H1 (cell line): ENCODE results near the gene MAVS. TPM values are rescaled to one million over a fixed set of nuclear protein-coding genes. Genes with fewer than 3 reads are reported as not detected.

ENCODE experiments used
- CTCF ChIA-PET: fragments of 300-600 bp; sonication (Branson Sonifier 250); formaldehyde crosslinking; loops from one replicate; lab custom pipeline; 2021; ENCODE audit not compliant: partially characterized antibody; lab: Charles Lee
- POLR2A ChIA-PET: fragments of 300-600 bp; sonication (Branson Sonifier 250); formaldehyde crosslinking; loops from one replicate; lab custom pipeline; 2021; ENCODE audit warnings: inconsistent platforms; ENCODE audit not compliant: partially characterized antibody; lab: Charles Lee
- DNase-seq, 2 experiments: peaks; one replicate each; pipeline versions ENCODE4 v3.0.0 to v3.0.0-alpha.2; 2010 to 2022; ENCODE audit warnings: low spot score in 2 of 2, low read depth in 1 of 2, mixed read lengths in 1 of 2
- FAIRE-seq: peaks from 2 replicates; lab custom pipeline; 2011; peaks lifted over from hg19 to GRCh38; lab: Jason Lieb, UNC
- H2AFZ ChIP-seq: 2 replicates; pipeline ENCODE4 v1.8.1; 2012; ENCODE audit warnings: low read length, inconsistent platforms
- H2AK5ac ChIP-seq: 2 replicates; pipeline ENCODE4 v1.6.1; 2013; ENCODE audit warnings: low read depth, low read length
- H2BK120ac ChIP-seq: replicated peaks from 2 replicates; pipeline ENCODE3; 2013; ENCODE audit warnings: low read depth, low read length, inconsistent platforms
- H2BK12ac ChIP-seq: 2 replicates; pipeline ENCODE4 v1.6.1; 2013; ENCODE audit warnings: low read depth, low read length
- H2BK15ac ChIP-seq: 2 replicates; pipeline ENCODE4 v1.6.1; 2013; ENCODE audit warnings: low read length
- H2BK20ac ChIP-seq: 2 replicates; pipeline ENCODE4 v1.6.1; 2013; ENCODE audit warnings: low read length
- H2BK5ac ChIP-seq: 2 replicates; pipeline ENCODE4 v1.6.1; 2013; ENCODE audit warnings: low read depth, low read length
- H3K14ac ChIP-seq: 2 replicates; pipeline ENCODE4 v1.6.1; 2013; ENCODE audit warnings: inconsistent platforms; ENCODE audit not compliant: insufficient read length
- H3K18ac ChIP-seq: 2 replicates; pipeline ENCODE4 v1.6.1; 2013; ENCODE audit warnings: low read length; ENCODE audit errors: extremely low read depth
- H3K23ac ChIP-seq: 2 replicates; pipeline ENCODE4 v1.6.1; 2013; ENCODE audit warnings: inconsistent platforms; ENCODE audit not compliant: insufficient read length
- H3K23me2 ChIP-seq: 2 replicates; pipeline ENCODE4 v1.6.1; 2013; ENCODE audit warnings: low read depth, low read length
- H3K27ac ChIP-seq: 2 replicates; pipeline ENCODE4 v1.6.1; 2011; ENCODE audit warnings: low read depth, low read length, inconsistent platforms
- H3K27me3 ChIP-seq, 4 experiments: replicated peaks in 1 of 4; 1 replicate in 1 of 4; 2 replicates in 3 of 4; pipeline versions ENCODE4 v1.6.1 to v1.8.1; 2011 to 2013; ENCODE audit warnings: low read length in 3 of 4, mild to moderate bottlenecking in 3 of 4, inconsistent platforms in 2 of 4, mixed read lengths in 2 of 4, moderate library complexity in 1 of 4; ENCODE audit not compliant: control insufficient read depth in 3 of 4, insufficient read depth in 3 of 4; ENCODE audit errors: extremely low read depth in 1 of 4
- H3K36me3 ChIP-seq, 4 experiments: 2 replicates each; pipeline versions ENCODE4 v1.6.1 to v1.8.1; 2011 to 2013; ENCODE audit warnings: mild to moderate bottlenecking in 4 of 4, low read length in 3 of 4, moderate library complexity in 2 of 4, control low read depth in 1 of 4, inconsistent platforms in 1 of 4; ENCODE audit not compliant: insufficient read depth in 4 of 4, control insufficient read depth in 2 of 4
- H3K4ac ChIP-seq: replicated peaks from 2 replicates; pipeline ENCODE3; 2013; ENCODE audit warnings: low read length, low read depth, mixed read lengths, inconsistent platforms; ENCODE audit not compliant: insufficient read length
- H3K4me1 ChIP-seq, 4 experiments: replicated peaks in 1 of 4; 1 replicate in 1 of 4; 2 replicates in 3 of 4; pipeline versions ENCODE4 v1.6.1 to v1.8.1; 2011 to 2013; ENCODE audit warnings: low read length in 3 of 4, inconsistent platforms in 2 of 4, mixed read lengths in 1 of 4; ENCODE audit not compliant: insufficient read depth in 4 of 4, control insufficient read depth in 3 of 4
- H3K4me2 ChIP-seq, 2 experiments: 2 replicates each; pipeline versions ENCODE4 v1.6.1 to v1.8.1; 2011 to 2013; ENCODE audit warnings: low read depth in 2 of 2, low read length in 2 of 2, control low read depth in 1 of 2, inconsistent platforms in 1 of 2, mild to moderate bottlenecking in 1 of 2; ENCODE audit not compliant: insufficient read depth in 1 of 2
- H3K4me3 ChIP-seq, 4 experiments: fragments of 200-600, 300-600 bp in 1 of 4; sonication (generic), shearing (Covaris generic), sonication (Bioruptor Twin) in 1 of 4; 2 replicates each; pipeline versions ENCODE4 v1.5.1 to v1.8.1; 2011 to 2016; ENCODE audit warnings: low read length in 4 of 4, low read depth in 3 of 4, control low read depth in 2 of 4, inconsistent platforms in 2 of 4, mild to moderate bottlenecking in 2 of 4, mixed read lengths in 1 of 4, moderate library complexity in 1 of 4; ENCODE audit not compliant: insufficient read depth in 2 of 4; ENCODE audit errors: extremely low read depth in 1 of 4
- H3K56ac ChIP-seq: replicated peaks from 2 replicates; pipeline ENCODE3; 2013; ENCODE audit warnings: low read depth, mild to moderate bottlenecking, mixed read lengths, low read length, inconsistent platforms; ENCODE audit not compliant: insufficient read length
- H3K79me1 ChIP-seq: 2 replicates; pipeline ENCODE4 v1.6.1; 2013; ENCODE audit warnings: low read depth, low read length, control low read depth
- H3K79me2 ChIP-seq, 2 experiments: 2 replicates each; pipeline versions ENCODE4 v1.6.1 to v1.8.1; 2012 to 2013; ENCODE audit warnings: low read length in 2 of 2, mild to moderate bottlenecking in 2 of 2, inconsistent platforms in 1 of 2; ENCODE audit not compliant: insufficient read depth in 2 of 2, control insufficient read depth in 1 of 2
- H3K9ac ChIP-seq, 4 experiments: replicated peaks in 1 of 4; 1 replicate in 1 of 4; 2 replicates in 3 of 4; pipeline versions ENCODE4 v1.6.1 to v1.8.1; 2011 to 2013; ENCODE audit warnings: low read depth in 3 of 4, low read length in 3 of 4, control low read depth in 2 of 4, mild to moderate bottlenecking in 2 of 4, moderate library complexity in 2 of 4, inconsistent platforms in 1 of 4; ENCODE audit errors: extremely low read depth in 1 of 4
- H3K9me3 ChIP-seq, 2 experiments: 2 replicates each; pipeline versions ENCODE4 v1.6.1 to v1.8.1; 2012 to 2013; ENCODE audit warnings: mild to moderate bottlenecking in 2 of 2, moderate library complexity in 2 of 2, control low read depth in 1 of 2, inconsistent platforms in 1 of 2, low read depth in 1 of 2, low read length in 1 of 2, mixed read lengths in 1 of 2; ENCODE audit not compliant: insufficient read depth in 2 of 2
- H4K20me1 ChIP-seq, 2 experiments: replicated peaks in 1 of 2; 2 replicates each; pipeline versions ENCODE3 to v1.8.1; 2011 to 2013; ENCODE audit warnings: inconsistent platforms in 2 of 2, low read length in 2 of 2, mild to moderate bottlenecking in 1 of 2; ENCODE audit not compliant: insufficient read depth in 2 of 2, control insufficient read depth in 1 of 2
- H4K5ac ChIP-seq: 2 replicates; pipeline ENCODE4 v1.6.1; 2013; ENCODE audit warnings: low read length, low read depth, mixed read lengths, inconsistent platforms; ENCODE audit not compliant: insufficient read length
- H4K8ac ChIP-seq: 2 replicates; pipeline ENCODE4 v1.8.0; 2013; ENCODE audit warnings: mild to moderate bottlenecking, moderate library complexity, low read length, inconsistent platforms; ENCODE audit not compliant: insufficient read depth; ENCODE audit errors: extremely low read depth
- H4K91ac ChIP-seq: replicated peaks from 2 replicates; pipeline ENCODE3; 2013; ENCODE audit warnings: low read length, mixed read lengths, inconsistent platforms; ENCODE audit not compliant: insufficient read length
- EGR1 ChIP-seq: IDR thresholded peaks from 2 replicates; pipeline ENCODE4 v1.6.1; 2011; ENCODE audit warnings: low read depth, low read length, borderline replicate concordance
- MAX ChIP-seq: IDR thresholded peaks from 2 replicates; pipeline ENCODE4 v1.6.1; 2012; ENCODE audit warnings: inconsistent platforms
- RAD21 ChIP-seq, 2 experiments: IDR thresholded peaks in 1 of 2; conservative IDR thresholded peaks in 1 of 2; 2 replicates each; pipeline ENCODE4 v1.6.1; 2011; ENCODE audit warnings: low read depth in 2 of 2, low read length in 2 of 2, improper control_type of control experiment in 1 of 2, inconsistent platforms in 1 of 2, mild to moderate bottlenecking in 1 of 2, moderate library complexity in 1 of 2
- SIRT6 ChIP-seq: IDR thresholded peaks from one replicate; pipeline ENCODE4 v1.7.1; 2012; ENCODE audit warnings: low read length, inconsistent platforms
- TAF1 ChIP-seq: IDR thresholded peaks from 2 replicates; pipeline ENCODE4 v1.6.1; 2011; ENCODE audit warnings: mild to moderate bottlenecking, low read depth, low read length
- WGBS, 2 experiments: shearing (Covaris generic) in 1 of 2; methylation state at CpG; one replicate each; pipeline versions ENCODE4 v1.1.6 to v1.1.7; 2013 to 2015; ENCODE audit warnings: low lambda C conversion rate in 2 of 2, mixed read lengths in 2 of 2, inconsistent platforms in 1 of 2, low coverage in 1 of 2, missing lambda C conversion rate in 1 of 2; ENCODE audit not compliant: insufficient replicate concordance in 2 of 2, insufficient coverage in 1 of 2, insufficient read length in 1 of 2; ENCODE audit errors: extremely low coverage in 1 of 2, missing lambda C conversion rate in 1 of 2; 5-methylcytosine and 5-hydroxymethylcytosine counted together
- polyA plus RNA-seq, 7 experiments: library from polyadenylated mRNA; depleted of rRNA in 3 of 7; stranded (reverse) in 5 of 7; unstranded in 2 of 7; fragments of >200 nt in 5 of 7; fragments of 200-250 nt in 2 of 7; gene quantifications; 1 replicate in 5 of 7; 2 replicates in 1 of 7; 4 replicates in 1 of 7; pipeline versions ENCODE4 v1.2.1 to v1.2.3, GENCODE V29; 2011 to 2013; ENCODE audit warnings: missing spikeins in 2 of 7, mixed read lengths in 2 of 7
- total RNA-seq: library from RNA; stranded (reverse); fragmentation: NEBNext Ultra II Directional; extraction: Animal tissue kit (Norgen Biotek cat#: 25700); gene quantifications from 2 replicates; pipeline ENCODE4 v1.2.1, GENCODE V29; 2021

The MAVS gene
- total and polyA plus RNA-seq, 2 of the 8 experiments (the other 6 are each of a cell fraction or from before 2014, with no cell fraction given) = 9.9 to 24.3 TPM

- DNase-seq (no peak), FAIRE-seq (no peak)
- Histone ChIP-seq H3K18ac (no peak overlapping the region), H4K8ac (no peak overlapping the region; the same call in 1 of the 2 replicates), H3K27ac (no peak overlapping the region; the same call in 1 of the 2 replicates), H3K23me2 (no peaks in the 10 kb centered on the region), H3K27me3 (no peaks in the 10 kb centered on the region), H2AK5ac (no peak overlapping the region), H4K5ac (no peak overlapping the region), H3K4ac (no peak overlapping the region), H3K14ac (no peak overlapping the region), H2BK5ac (no peak overlapping the region), H3K9me3 (no peaks in the 10 kb centered on the region), H3K79me2 (no peaks in the 10 kb centered on the region), H3K4me1 (peaks cover 10 to 28% (median 20%) of the 10 kb centered on the region in 4 experiments), H3K9ac (no peak overlapping the region), H3K36me3 (peaks cover 4 to 35% (median 30%) of the 10 kb centered on the region in 4 experiments), H3K79me1 (no peaks in the 10 kb centered on the region; the same call in 1 of the 2 replicates), H2AFZ (no peak overlapping the region), H2BK12ac (no peak overlapping the region), H4K20me1 (peaks cover 3% of the 10 kb centered on the region in 2 experiments), H3K4me3 (no peak overlapping the region), H3K56ac (no peak overlapping the region), H3K23ac (no peak overlapping the region), H2BK15ac (no peak overlapping the region), H2BK20ac (no peak overlapping the region), H2BK120ac (no peak overlapping the region), H4K91ac (no peak overlapping the region), H3K4me2 (no peak overlapping the region)
- WGBS, 2 experiments = 92% methylated on average over 2 of the region's 11 CpGs; no CpG with 5 or more reads in 1 of the 2 experiments
- no peak for TF ChIP-seq TAF1
- TF ChIP-seq RAD21 (IDR thresholded peaks at IDR 0.05 in 1 of 2, conservative IDR thresholded peaks at IDR 0.05 in 1 of 2; ENCODE audit: low read depth in 2 of 2, low read length in 2 of 2) = no peak
- no peak for TF ChIP-seq EGR1
- TF ChIP-seq SIRT6 = no peak
- TF ChIP-seq MAX = no peak
- ChIA-PET POLR2A (interaction anchor here (0.7 to 2.1 kb wide), 3 partner anchors 14 to 61 kb away, joined by 3 to 9 read pairs (median 3); partner anchors contain the start of gene AP5S1), CTCF (interaction anchor here (0.5 to 1.3 kb wide), 3 partner anchors 10 to 267 kb away, joined by 3 read pairs; no protein-coding TSS in a partner anchor)
These were observed 41.9 kb upstream of the MAVS start for GRCh38 chr20:3804781-3805180.
